ENCODE data around the gene ZW10. TPM values are rescaled to one million over a fixed set of nuclear protein-coding genes. Genes with fewer than 3 reads are reported as not detected.

The ZW10 gene
- total RNA-seq, 1 donor, result 23.7 TPM

GRCh38 chr11:113781682-113782081 is 8.2 kb upstream of the ZW10 start:
- H3K4me3 ChIP-seq (ENCODE audit: low read depth, low read length), result no peak overlapping the region
- no peak for TF ChIP-seq CTCF (IDR thresholded peaks at IDR 0.05; ENCODE audit: insufficient read depth, low read depth, low read length)
- no peak for DNase-seq (ENCODE audit: low read depth)

- H3K4me3 ChIP-seq (ENCODE audit: low read depth, low read length), result no peak within 1 kb of the TSS
- no peak for TF ChIP-seq CTCF (IDR thresholded peaks at IDR 0.05; ENCODE audit: insufficient read depth, low read depth, low read length)
- no peak for DNase-seq (ENCODE audit: low read depth)
Measured at GRCh38 chr11:113779496-113779895, 6.0 kb upstream of the ZW10 start, which contains the start of gene CLDN25. TSS of gene CLDN25 (plus strand) at chr11:113779796. CDS start at chr11:113779796, 0 bp downstream.

- DNase-seq (ENCODE audit: low read depth), result peak; percentile 12
- H3K4me3 ChIP-seq (ENCODE audit: low read depth, low read length), result no peak overlapping the region
- TF ChIP-seq CTCF (IDR thresholded peaks at IDR 0.05; ENCODE audit: insufficient read depth, low read depth, low read length), result no peak
Measured at GRCh38 chr11:113778111-113778910, 4.8 kb upstream of the ZW10 start.

- DNase-seq (ENCODE audit: low read depth), result no peak
- TF ChIP-seq CTCF (IDR thresholded peaks at IDR 0.05; ENCODE audit: insufficient read depth, low read depth, low read length), result no peak
- peak overlapping the region; percentile 99 for H3K4me3 ChIP-seq (ENCODE audit: low read depth, low read length)
Measured at GRCh38 chr11:113774174-113774503, 647 bp upstream of the ZW10 start.

GRCh38 chr11:113773092-113773415 is 438 bp downstream of the ZW10 start:
- H3K4me3 ChIP-seq (ENCODE audit: low read depth, low read length), result peak overlapping the region; percentile 99
- DNase-seq (ENCODE audit: low read depth), result peak; percentile 49
- no peak for TF ChIP-seq CTCF (IDR thresholded peaks at IDR 0.05; ENCODE audit: insufficient read depth, low read depth, low read length)

GRCh38 chr11:113771964-113772363 is 1.5 kb downstream of the ZW10 start:
- no peak for DNase-seq (ENCODE audit: low read depth)
- no peak for TF ChIP-seq CTCF (IDR thresholded peaks at IDR 0.05; ENCODE audit: insufficient read depth, low read depth, low read length)
- no peak overlapping the region for H3K4me3 ChIP-seq (ENCODE audit: low read depth, low read length)

Measured in fibroblast of villous mesenchyme (primary cell).